ENCODE data around the gene MTERF4. TPM values are rescaled to one million over a fixed set of nuclear protein-coding genes. Genes with fewer than 3 reads are reported as not detected.

The MTERF4 gene
- total RNA-seq, 5 donors from 2014 or later (not counting 1 experiment from before 2014, with no cell fraction given) = 78.7 to 171 (median 109) TPM

DNA sequence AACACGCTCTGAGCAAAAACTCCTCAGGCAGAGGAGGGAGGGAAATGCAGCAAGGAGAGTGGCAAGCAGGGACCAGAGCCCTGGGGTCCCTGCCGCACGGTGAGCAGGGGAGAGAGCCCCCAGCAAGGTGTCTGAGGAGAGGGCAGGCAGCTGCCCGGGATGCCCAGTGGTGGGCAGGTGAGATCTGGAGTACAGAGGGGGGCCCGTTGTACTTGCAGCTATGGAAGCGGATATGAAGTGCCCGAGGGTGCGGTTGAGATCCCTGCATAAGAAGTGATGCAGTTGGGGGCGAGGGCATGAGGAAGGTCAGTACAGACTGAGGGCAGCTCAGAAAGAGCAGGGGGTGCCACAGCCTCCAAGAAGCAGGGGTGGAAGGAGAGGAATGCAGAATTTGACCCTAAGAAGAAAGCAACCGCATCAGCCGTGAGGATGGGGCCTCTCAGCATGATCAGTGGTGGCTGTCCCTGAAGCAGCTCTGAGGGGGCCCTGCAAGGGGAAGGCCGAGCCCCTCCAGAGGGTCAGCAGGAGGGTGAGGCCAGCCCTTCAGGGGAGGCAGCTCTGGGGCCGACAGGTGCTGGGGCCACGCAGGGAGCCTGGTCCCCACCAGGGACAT is 29.4 kb downstream of the MTERF4 start:
- H3K36me3 Mint-ChIP-seq = peaks cover 19% of the 10 kb centered on the region
- Histone ChIP-seq H3K27ac (ENCODE audit: low read length) (no peak overlapping the region), H3K4me3 (ENCODE audit: control insufficient read depth in 1 of 2, extremely low read depth in 1 of 2, low read length in 1 of 2) (no peak overlapping the region), H3K27me3 (replicated peaks in 1 of 2; ENCODE audit: control insufficient read depth in 2 of 2, extremely low read depth in 1 of 2, insufficient read depth in 2 of 2, low read length in 1 of 2) (peaks cover 0 to 6% of the 10 kb centered on the region in 2 experiments), H3K9me3 (no peaks in the 10 kb centered on the region), H3K4me1 (ENCODE audit: control insufficient read depth in 1 of 2, extremely low read depth in 1 of 2, insufficient read depth in 2 of 2, low read length in 2 of 2) (no peaks in the 10 kb centered on the region), H3K36me3 (ENCODE audit: control insufficient read depth in 2 of 2, extremely low read depth in 1 of 2, insufficient read depth in 1 of 2, low read length in 1 of 2) (peaks cover 0 to 12% of the 10 kb centered on the region in 2 donors)
- no peak overlapping the region for H3K4me3 Mint-ChIP-seq
- ATAC-seq (replicated peaks in 1 of 4) (peak in 1 of 4 experiments; percentile 13), DNase-seq (peak in 2 of 35 experiments; percentile 2 to 12)
- no peaks in the 10 kb centered on the region for H3K9me3 Mint-ChIP-seq
- H3K27me3 Mint-ChIP-seq = no peaks in the 10 kb centered on the region
- peaks cover 2 to 6% (median 4%) of the 10 kb centered on the region in 3 donors for H3K4me1 Mint-ChIP-seq
- H3K27ac Mint-ChIP-seq = peak overlapping the region in 1 of 2 donors; percentile 44
- WGBS (ENCODE audit: insufficient coverage) = 90% methylated on average over 13 of the region's 14 CpGs
- POLR2A ChIA-PET = no interaction called here
- CTCF ChIA-PET = no interaction called here

GRCh38 chr2:241072151-241072550 is 29.9 kb downstream of the MTERF4 start:
- Mint-ChIP-seq H3K9me3 (no peaks in the 10 kb centered on the region), H3K4me1 (peaks cover 0 to 2% (median 0%) of the 10 kb centered on the region in 3 donors), H3K27ac (peak overlapping the region in 1 of 2 donors; percentile 44), H3K4me3 (no peak overlapping the region), H3K36me3 (peaks cover 19% of the 10 kb centered on the region), H3K27me3 (no peaks in the 10 kb centered on the region)
- DNase-seq (peak in 2 of 35 experiments; percentile 12 to 21), ATAC-seq (replicated peaks in 1 of 4) (no peak)
- WGBS (ENCODE audit: insufficient coverage) = 93% methylated on average over 5 of the region's 9 CpGs
- peaks cover 0 to 12% of the 10 kb centered on the region in 2 donors for H3K36me3 ChIP-seq (ENCODE audit: control insufficient read depth in 2 of 2, extremely low read depth in 1 of 2, insufficient read depth in 1 of 2, low read length in 1 of 2)
- H3K4me1 ChIP-seq (ENCODE audit: control insufficient read depth in 1 of 2, extremely low read depth in 1 of 2, insufficient read depth in 2 of 2, low read length in 2 of 2) = no peaks in the 10 kb centered on the region
- H3K27ac ChIP-seq (ENCODE audit: low read length) = no peak overlapping the region
- H3K27me3 ChIP-seq (replicated peaks in 1 of 2; ENCODE audit: control insufficient read depth in 2 of 2, extremely low read depth in 1 of 2, insufficient read depth in 2 of 2, low read length in 1 of 2) = peaks cover 0 to 6% of the 10 kb centered on the region in 2 experiments
- no peak overlapping the region for H3K4me3 ChIP-seq (ENCODE audit: control insufficient read depth in 1 of 2, extremely low read depth in 1 of 2, low read length in 1 of 2)
- CTCF ChIA-PET = no interaction called here
- POLR2A ChIA-PET = no interaction called here
- no peaks in the 10 kb centered on the region for H3K9me3 ChIP-seq

DNA sequence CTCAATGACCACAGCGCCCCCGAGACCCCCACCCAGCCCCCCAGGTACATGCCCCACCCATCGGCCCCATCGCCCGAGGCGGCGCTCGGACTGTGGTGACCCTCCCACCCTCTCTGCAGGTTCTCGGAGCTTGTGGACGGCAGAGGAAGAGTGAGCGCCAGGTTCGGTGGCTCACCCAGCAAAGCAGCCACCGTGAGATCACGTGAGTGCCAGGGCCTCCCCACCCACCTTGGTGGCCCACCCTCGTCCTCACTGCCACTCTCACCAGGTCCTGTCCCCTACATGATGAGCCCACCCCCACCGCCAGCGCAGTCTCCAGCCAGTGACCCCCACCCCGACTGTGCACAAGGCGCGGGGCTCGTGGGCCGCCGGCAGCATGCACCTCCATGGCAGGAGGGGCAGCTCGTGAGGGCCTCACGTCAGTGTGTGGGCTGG is 30.4 kb downstream of the MTERF4 start:
- ATAC-seq (replicated peaks in 1 of 4) (no peak), DNase-seq (peak in 2 of 35 experiments; percentile 10 to 22)
- 85% methylated on average over 15 of the region's 25 CpGs for WGBS (ENCODE audit: insufficient coverage)
- ChIA-PET POLR2A (no interaction called here), CTCF (no interaction called here)
- peaks cover 0 to 2% (median 0%) of the 10 kb centered on the region in 3 donors for H3K4me1 Mint-ChIP-seq
- H3K27me3 Mint-ChIP-seq = no peaks in the 10 kb centered on the region
- H3K36me3 Mint-ChIP-seq = peaks cover 19% of the 10 kb centered on the region
- no peak overlapping the region for H3K4me3 Mint-ChIP-seq
- Histone ChIP-seq H3K4me3 (ENCODE audit: control insufficient read depth in 1 of 2, extremely low read depth in 1 of 2, low read length in 1 of 2) (no peak overlapping the region), H3K27ac (ENCODE audit: low read length) (no peak overlapping the region), H3K4me1 (ENCODE audit: control insufficient read depth in 1 of 2, extremely low read depth in 1 of 2, insufficient read depth in 2 of 2, low read length in 2 of 2) (no peaks in the 10 kb centered on the region), H3K36me3 (ENCODE audit: control insufficient read depth in 2 of 2, extremely low read depth in 1 of 2, insufficient read depth in 1 of 2, low read length in 1 of 2) (peaks cover 0 to 12% of the 10 kb centered on the region in 2 donors), H3K27me3 (replicated peaks in 1 of 2; ENCODE audit: control insufficient read depth in 2 of 2, extremely low read depth in 1 of 2, insufficient read depth in 2 of 2, low read length in 1 of 2) (peaks cover 0 to 6% of the 10 kb centered on the region in 2 experiments), H3K9me3 (no peaks in the 10 kb centered on the region)
- no peaks in the 10 kb centered on the region for H3K9me3 Mint-ChIP-seq
- H3K27ac Mint-ChIP-seq = no peak overlapping the region

- no peak overlapping the region for H3K27ac Mint-ChIP-seq
- POLR2A ChIA-PET = no interaction called here
These were observed 31.0 kb downstream of the MTERF4 start for GRCh38 chr2:241070811-241071676.

DNA sequence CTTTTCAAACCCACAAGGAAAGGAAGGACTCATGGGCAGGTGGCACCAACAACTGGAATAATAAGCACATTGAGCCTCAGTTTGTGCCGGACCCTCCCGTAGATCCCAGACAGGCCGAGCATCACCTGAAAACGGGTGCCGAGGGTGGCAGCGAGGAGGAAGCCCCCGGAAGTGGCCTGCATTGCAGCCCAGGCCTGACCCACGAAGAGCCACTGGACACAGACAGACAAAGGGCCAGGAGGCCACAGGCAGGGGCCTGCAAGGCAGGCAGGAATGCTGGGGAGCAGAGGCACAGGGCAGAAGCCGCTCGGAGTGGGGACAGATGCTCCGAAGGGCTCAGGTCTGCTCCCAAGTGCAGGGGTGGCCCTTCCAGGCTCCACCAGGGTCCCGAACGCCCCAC is 31.7 kb downstream of the MTERF4 start:
- ChIA-PET POLR2A (no interaction called here), CTCF (no interaction called here)
- Histone ChIP-seq H3K4me3 (ENCODE audit: control insufficient read depth in 1 of 2, extremely low read depth in 1 of 2, low read length in 1 of 2) (no peak overlapping the region), H3K27ac (ENCODE audit: low read length) (no peak overlapping the region), H3K36me3 (ENCODE audit: control insufficient read depth in 2 of 2, extremely low read depth in 1 of 2, insufficient read depth in 1 of 2, low read length in 1 of 2) (peaks cover 0 to 10% of the 10 kb centered on the region in 2 donors), H3K27me3 (replicated peaks in 1 of 2; ENCODE audit: control insufficient read depth in 2 of 2, extremely low read depth in 1 of 2, insufficient read depth in 2 of 2, low read length in 1 of 2) (peaks cover 0 to 6% of the 10 kb centered on the region in 2 experiments), H3K4me1 (ENCODE audit: control insufficient read depth in 1 of 2, extremely low read depth in 1 of 2, insufficient read depth in 2 of 2, low read length in 2 of 2) (no peaks in the 10 kb centered on the region), H3K9me3 (no peaks in the 10 kb centered on the region)
- no peak overlapping the region for H3K27ac Mint-ChIP-seq
- no peak overlapping the region for H3K4me3 Mint-ChIP-seq
- ATAC-seq (replicated peaks in 1 of 4) = no peak
- no peaks in the 10 kb centered on the region for H3K27me3 Mint-ChIP-seq
- WGBS (ENCODE audit: insufficient coverage) = 90% methylated on average over 13 of the region's 13 CpGs
- DNase-seq = peak in 2 of 35 experiments; percentile 11 to 23
- peaks cover 17% of the 10 kb centered on the region for H3K36me3 Mint-ChIP-seq
- no peaks in the 10 kb centered on the region for H3K9me3 Mint-ChIP-seq
- no peaks in the 10 kb centered on the region for H3K4me1 Mint-ChIP-seq

More at GRCh38 chr2:241070811-241071676, 31.0 kb downstream of the MTERF4 start:
- WGBS (ENCODE audit: insufficient coverage) = 91% methylated on average over 17 of the region's 31 CpGs
- Mint-ChIP-seq H3K27me3 (no peaks in the 10 kb centered on the region), H3K9me3 (no peaks in the 10 kb centered on the region), H3K36me3 (peaks cover 21% of the 10 kb centered on the region), H3K4me1 (peaks cover 0 to 2% (median 0%) of the 10 kb centered on the region in 3 donors), H3K4me3 (no peak overlapping the region)
- peaks cover 0 to 6% of the 10 kb centered on the region in 2 experiments for H3K27me3 ChIP-seq (replicated peaks in 1 of 2; ENCODE audit: control insufficient read depth in 2 of 2, extremely low read depth in 1 of 2, insufficient read depth in 2 of 2, low read length in 1 of 2)
- DNase-seq (peak in 1 of 35 experiments; percentile 13), ATAC-seq (replicated peaks in 1 of 4) (no peak)
- no peak overlapping the region for H3K4me3 ChIP-seq (ENCODE audit: control insufficient read depth in 1 of 2, extremely low read depth in 1 of 2, low read length in 1 of 2)
- peaks cover 0 to 12% of the 10 kb centered on the region in 2 donors for H3K36me3 ChIP-seq (ENCODE audit: control insufficient read depth in 2 of 2, extremely low read depth in 1 of 2, insufficient read depth in 1 of 2, low read length in 1 of 2)
- H3K4me1 ChIP-seq (ENCODE audit: control insufficient read depth in 1 of 2, extremely low read depth in 1 of 2, insufficient read depth in 2 of 2, low read length in 2 of 2) = no peaks in the 10 kb centered on the region
- no peaks in the 10 kb centered on the region for H3K9me3 ChIP-seq
- H3K27ac ChIP-seq (ENCODE audit: low read length) = no peak overlapping the region
- CTCF ChIA-PET = no interaction called here

DNA sequence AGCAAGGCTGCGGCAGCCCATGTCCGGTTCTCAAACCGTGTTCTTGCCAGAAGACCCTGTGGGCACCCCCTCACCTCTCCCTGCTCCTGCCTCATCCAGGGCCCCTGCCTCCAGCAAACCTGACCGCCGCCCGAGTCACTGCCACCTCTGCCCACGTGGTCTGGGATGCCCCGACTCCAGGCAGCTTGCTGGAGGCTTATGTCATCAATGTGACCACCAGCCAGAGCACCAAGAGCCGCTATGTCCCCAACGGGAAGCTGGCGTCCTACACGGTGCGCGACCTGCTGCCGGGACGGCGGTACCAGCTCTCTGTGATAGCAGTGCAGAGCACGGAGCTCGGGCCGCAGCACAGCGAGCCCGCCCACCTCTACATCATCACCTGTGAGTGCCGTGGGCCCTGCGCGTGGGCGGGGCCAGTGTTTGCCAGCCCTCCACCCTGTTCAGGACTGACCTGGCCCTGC is 32.2 kb downstream of the MTERF4 start:
- ChIA-PET CTCF (no interaction called here), POLR2A (no interaction called here)
- Mint-ChIP-seq H3K4me3 (no peak overlapping the region), H3K4me1 (no peaks in the 10 kb centered on the region), H3K27me3 (no peaks in the 10 kb centered on the region), H3K9me3 (no peaks in the 10 kb centered on the region), H3K36me3 (peaks cover 13% of the 10 kb centered on the region), H3K27ac (no peak overlapping the region)
- peaks cover 0 to 10% of the 10 kb centered on the region in 2 donors for H3K36me3 ChIP-seq (ENCODE audit: control insufficient read depth in 2 of 2, extremely low read depth in 1 of 2, insufficient read depth in 1 of 2, low read length in 1 of 2)
- peaks cover 0 to 6% of the 10 kb centered on the region in 2 experiments for H3K27me3 ChIP-seq (replicated peaks in 1 of 2; ENCODE audit: control insufficient read depth in 2 of 2, extremely low read depth in 1 of 2, insufficient read depth in 2 of 2, low read length in 1 of 2)
- H3K9me3 ChIP-seq = no peaks in the 10 kb centered on the region
- WGBS (ENCODE audit: insufficient coverage) = 89% methylated on average over 22 of the region's 26 CpGs
- DNase-seq (no peak), ATAC-seq (replicated peaks in 1 of 4) (no peak)
- H3K4me1 ChIP-seq (ENCODE audit: control insufficient read depth in 1 of 2, extremely low read depth in 1 of 2, insufficient read depth in 2 of 2, low read length in 2 of 2) = no peaks in the 10 kb centered on the region
- no peak overlapping the region for H3K27ac ChIP-seq (ENCODE audit: low read length)
- no peak overlapping the region for H3K4me3 ChIP-seq (ENCODE audit: control insufficient read depth in 1 of 2, extremely low read depth in 1 of 2, low read length in 1 of 2)
